Measurements from ENCODE around the gene OTULINL.

OTULINL gene

DNA sequence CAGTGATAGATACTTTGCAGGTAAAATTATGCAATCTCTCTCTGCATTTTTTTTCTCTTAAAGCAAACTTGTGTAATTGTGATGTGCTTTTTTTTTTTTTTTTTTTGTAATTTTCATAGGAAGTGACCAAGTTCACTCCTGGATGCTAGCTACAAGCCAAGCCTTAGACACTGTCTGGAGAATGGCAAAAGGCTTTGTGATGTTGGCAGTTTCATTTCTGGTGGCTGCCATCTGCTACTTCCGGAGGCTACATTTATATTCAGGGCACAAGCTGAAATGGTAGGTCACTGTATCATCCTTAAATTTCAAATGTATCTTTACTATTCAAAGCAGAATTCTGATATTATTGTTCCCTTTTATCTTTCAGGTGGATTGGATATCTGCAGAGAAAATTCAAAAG lies 19.3 kb downstream of the OTULINL start:
- DNase-seq (ENCODE audit: low read depth), result no peak

DNA sequence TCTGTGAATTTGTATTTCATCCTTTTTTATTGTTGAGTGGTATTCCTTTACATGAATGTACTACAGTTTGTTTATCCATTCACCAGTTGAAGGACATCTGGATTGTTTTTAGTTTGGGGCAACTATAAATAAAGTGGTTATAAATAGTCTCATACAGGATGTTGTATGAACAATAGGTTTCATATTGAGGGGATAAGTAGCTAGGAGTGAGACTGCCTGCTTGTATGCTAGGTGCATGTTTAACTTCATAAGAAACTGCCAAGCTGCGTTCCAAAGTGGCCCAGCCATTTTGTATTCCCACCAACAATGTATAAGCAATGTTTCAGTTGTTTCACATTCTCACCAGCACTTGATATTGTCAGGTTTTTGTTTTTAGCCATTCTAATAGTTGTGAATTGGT lies 21.5 kb downstream of the OTULINL start:
- DNase-seq (ENCODE audit: low read depth), result no peak

DNA sequence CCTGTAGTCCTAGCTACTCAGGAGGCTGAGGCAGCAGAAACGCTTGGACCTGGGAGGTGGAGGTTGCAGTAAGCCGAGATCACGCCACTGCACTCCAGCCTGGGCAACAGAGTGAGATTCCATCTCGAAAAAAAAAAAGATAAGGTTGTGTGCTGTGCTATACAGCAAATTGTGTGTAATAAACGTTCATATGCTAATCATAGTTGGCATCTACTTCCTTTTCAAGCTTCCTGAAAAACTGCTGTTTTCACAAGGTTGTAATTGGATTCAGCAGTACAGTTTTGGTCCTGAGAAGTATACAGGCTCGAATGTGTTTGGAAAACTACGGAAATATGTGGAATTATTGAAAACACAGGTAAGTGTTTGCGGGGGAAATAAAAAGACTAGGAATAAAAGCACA lies 25.5 kb downstream of the OTULINL start:
- DNase-seq (ENCODE audit: low read depth), result no peak

DNA sequence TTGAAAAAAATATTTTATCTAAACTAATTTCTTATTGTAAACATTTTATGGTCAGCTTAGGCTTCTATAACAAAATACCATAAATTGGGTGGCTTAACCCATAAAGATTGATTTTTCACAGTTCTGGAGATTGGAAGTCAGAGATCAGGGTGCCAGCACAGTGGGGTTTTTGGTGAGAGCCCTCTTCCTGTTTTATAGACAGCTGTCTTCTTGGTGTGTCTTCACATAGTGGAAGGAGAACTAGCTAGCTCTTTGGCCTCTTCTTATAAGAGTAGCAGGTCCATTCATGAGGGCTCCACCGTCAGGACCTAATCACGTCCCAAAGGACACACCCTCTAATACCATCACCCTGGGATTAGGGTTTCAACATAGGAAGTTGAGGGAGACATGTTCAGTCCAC lies 26.6 kb downstream of the OTULINL start:
- no peak for DNase-seq (ENCODE audit: low read depth)

DNA sequence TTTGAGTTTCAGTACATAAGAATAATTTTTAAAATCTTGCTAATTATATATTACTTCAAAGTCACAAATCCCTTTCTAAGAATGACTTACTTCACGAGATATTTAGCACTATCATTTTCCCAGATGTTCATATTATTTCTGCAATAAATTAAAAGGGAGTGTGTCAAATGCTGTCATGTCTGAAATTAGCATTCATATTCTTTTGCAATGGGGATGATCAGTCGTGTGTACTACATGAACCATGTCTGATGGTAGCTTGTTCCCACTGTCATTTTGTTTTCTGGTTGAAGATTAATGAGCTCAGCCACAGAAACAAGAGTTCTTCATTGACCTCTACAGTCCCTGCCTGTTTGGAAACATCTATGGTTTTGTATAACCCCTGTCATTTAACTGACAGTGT lies 30.1 kb downstream of the OTULINL start:
- DNase-seq (ENCODE audit: low read depth), result no peak

DNA sequence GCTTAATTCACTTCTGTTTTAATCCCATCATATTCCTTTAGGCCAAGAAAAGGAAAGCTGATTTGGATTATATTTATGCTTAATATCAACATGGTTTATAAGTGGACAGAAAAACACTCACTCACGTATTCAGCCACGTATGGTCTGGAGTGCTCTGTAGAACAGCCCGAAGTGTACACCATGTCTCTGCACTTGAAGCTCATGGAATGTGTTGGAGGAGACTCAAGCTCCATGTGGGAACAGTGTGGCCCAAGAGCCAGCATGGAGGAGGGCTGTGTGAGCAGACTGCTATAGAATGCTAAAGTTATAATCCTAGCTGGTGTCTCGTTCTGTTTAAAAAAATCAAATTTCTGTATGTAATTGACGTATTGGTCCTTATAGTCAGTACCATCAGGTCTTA lies 32.9 kb downstream of the OTULINL start:
- no peak for DNase-seq (ENCODE audit: low read depth)

DNA sequence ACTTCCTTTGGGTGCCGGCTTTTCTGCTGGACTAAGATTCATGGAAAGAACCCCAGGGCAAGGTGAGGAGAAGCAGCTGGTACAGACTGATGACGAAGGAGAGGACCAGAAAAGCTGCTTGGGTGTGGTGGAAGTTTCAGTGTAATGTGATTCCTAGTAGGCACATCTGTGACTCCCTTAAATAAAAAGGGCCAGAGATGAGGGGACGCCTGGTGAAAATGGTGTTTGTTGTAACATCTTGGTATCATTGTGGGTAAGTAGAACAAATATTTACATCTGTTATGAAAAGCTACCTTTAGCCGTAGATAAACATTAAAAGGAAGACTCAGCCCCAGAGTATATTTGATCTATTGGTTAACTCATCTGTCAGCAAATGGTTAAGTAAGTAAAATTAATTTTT lies 33.8 kb downstream of the OTULINL start:
- no peak for DNase-seq (ENCODE audit: low read depth)

DNA sequence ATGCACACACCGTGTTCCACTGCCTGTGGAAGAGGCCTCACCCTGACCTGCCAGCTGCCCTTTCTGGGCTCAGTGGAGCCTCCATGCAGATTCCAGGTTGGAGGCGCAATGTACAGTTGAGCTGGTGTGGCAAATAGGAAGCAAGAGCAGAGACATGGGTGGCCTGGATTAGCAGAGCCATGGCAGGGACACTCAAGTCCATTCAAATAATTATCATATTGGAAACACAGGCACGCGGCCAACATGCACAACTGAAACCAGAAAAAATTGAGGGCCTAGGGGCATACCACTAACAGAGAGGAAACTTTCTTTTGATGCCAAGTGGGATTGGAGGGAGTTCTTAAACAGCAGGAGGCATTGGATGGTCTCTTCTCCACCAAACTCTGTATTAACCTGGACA lies 35.8 kb downstream of the OTULINL start:
- no peak for DNase-seq (ENCODE audit: low read depth)

DNA sequence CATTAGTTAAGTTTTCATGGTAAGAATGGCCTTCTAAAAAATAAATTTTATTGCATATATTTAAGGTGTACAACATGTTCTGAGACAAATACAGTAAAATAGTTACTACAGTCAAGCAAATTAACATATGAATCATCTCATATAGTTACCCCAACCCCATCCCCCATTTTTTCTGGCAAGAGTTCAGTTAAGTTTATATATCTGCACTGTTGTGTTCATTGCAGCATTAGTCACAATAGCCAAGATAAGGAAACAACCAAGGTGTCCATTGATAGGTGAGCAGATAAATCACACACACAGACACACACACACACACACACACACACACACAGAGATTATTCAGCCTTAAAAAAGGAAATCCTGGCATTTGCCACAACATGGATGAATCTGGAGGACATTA lies 45.7 kb downstream of the OTULINL start:
- DNase-seq (ENCODE audit: low read depth), result no peak

DNA sequence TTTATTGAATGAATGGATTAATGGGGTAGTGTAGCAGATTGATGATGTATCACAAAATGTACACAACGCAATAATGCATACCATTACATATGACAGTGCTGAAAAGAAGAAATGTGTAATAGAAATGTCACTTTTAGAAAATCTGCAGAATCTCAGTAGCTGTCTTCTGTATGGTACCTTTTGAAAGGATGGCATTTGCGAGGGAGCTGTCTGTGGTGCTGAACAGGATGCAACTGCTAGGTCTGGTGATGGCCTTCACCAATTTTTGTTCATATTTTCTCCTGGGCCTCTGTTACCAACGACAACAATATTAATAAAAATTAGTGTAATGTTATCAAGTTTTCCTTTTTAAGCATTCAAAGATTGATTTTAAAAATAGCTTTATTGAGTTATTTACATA lies 46.8 kb downstream of the OTULINL start:
- peak; percentile 48 for DNase-seq (ENCODE audit: low read depth)

DNA sequence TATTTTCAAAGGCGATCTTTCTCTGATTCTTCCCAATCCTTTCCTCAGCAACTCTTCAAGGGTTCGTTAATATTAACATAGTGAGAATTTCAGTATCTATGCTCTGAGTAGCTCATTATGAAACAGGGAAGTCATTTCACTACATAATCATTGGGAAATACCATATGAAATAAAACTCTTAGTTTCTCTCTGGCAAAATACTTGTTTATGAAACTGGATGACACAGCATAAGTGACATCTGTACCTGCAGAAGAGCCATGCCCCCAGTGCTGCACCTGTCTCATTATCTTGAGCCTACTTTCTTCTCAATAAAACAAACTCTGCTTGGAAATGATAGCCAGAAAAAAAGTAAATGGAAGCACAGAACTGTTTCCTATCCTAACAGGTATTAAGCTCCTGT lies 49.1 kb downstream of the OTULINL start:
- no peak for DNase-seq (ENCODE audit: low read depth)

DNA sequence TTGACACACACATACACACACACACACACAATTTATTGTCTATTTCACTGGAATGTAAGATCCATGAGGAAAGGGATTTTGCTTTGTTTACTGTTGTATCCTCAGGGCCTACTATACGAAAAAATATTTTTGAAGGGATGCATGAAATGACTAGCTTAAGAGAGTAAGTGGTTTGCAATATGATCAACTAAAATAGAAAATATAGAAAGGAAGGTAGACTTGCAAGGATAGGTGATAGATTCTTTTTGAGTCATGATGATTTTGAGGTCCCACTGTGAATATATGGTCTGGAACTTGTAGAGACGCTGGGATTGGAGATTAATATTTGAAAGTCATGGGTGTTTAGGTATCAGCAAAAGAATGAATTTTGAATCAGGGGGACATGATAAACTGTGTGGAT lies 54.1 kb downstream of the OTULINL start:
- DNase-seq (ENCODE audit: low read depth), result no peak

DNA sequence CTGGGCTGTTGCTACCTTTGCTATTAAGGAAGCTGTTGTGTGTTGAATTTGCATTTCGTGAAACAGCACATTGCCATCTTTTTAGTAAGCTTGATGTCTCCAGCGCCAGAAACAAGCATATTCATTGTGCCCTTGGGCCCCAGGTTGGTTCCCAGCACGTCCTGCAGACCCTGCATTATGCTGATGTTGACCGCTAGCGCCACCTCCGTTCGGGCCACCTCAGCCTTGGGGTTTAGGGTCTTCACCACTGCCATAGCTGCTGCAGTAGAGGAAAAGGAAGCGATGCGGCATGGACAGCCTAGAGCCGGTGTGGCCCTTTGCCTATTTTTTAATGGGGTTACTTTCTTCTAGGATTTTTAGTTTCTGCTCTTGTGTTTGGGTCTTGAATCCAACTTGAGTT lies 59.2 kb downstream of the OTULINL start:
- DNase-seq (ENCODE audit: low read depth), result no peak

DNA sequence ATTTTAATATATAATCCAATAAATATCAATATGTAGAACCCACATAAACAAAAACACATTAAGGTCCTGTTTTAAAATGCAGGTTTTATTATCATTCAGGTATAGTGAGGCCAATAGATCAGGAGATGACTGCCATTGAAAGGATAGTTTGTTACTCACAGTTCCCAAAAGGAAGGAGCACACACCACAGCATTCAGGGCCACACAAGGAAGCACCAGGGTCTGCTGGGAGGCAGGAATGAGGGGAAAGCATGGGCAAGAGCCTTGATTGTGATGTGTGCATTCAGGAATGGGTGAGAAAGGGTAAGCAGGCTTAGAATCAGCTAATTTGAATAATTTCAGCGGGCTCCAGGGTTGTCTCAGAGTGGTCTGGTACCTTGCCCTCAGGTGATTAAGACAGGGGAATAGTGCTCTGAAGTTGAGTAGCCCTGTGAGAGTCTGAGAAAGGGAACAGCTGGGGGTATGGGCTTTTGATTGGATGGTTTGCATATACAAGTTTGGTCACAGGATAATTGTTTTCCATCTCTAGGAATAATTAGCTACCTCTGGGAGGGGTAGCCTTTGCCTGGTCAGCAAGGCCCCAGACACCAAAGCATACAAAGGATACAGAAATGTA lies 63.1 kb downstream of the OTULINL start:
- DNase-seq (ENCODE audit: low read depth), result no peak

DNA sequence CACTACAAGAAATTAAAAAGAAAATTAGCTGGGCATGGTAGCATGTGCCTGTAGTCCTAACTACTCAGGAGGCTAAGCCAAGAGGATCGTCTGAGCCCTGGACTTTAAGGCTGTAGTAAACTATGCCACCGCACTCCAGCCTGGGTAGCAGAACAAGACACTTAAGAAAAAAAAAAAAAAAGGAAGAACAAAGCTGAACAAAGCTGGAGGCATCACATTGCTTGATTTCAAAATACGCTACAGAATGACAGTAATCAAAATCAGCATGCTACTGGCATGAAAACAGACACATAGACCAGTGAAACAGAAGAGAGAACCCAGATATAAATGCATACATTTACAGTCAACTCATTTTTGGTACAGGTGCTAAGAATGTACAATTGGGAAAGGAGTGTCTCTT lies 68.5 kb downstream of the OTULINL start:
- no peak for DNase-seq (ENCODE audit: low read depth)

DNA sequence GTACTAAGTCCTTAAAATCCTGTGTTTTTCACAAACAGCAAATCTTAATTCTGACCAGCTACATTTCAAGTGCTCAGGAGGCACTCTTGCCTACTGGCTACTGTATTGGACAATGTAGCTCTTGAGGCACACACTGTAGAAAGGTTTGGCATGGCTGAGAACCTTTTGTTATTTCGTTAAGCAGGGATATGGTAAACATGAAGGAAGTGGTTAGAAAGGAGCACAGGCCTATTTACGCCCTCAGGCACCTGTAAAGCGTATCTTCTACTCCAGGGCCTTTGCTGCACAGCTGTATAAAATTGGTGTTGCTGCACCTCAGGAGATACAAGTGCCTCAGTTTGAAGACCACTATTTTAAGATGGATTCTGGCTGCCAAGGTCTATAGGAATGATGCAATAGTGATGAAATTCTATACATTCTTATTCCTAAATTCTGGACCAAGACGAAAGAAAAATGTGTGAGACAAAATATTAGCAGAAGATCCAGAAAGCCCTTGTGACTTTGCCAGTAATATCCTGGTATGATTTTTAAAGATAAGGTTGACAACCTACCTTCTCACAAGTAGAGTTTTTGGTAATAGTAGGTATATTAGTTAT lies 73.7 kb downstream of the OTULINL start:
- no peak for DNase-seq (ENCODE audit: low read depth)

DNA sequence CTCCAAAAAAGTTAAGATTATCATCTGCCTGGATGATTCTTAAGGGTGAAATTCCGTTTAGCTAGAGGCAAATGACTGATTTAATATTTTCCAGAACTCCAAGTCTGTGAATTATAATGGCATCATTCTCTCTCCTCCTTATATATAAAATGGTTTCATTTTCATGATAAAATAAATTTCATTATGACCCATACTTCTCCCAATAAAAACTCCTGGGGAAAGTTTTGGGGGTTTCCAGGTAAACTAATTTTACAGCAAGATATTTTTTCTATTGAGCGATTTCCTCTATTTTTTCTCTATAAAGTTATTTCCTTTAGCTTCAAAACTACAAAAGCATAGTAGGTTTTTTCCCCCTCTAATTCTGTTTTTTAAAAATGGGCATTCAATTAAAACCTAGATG lies 75.3 kb downstream of the OTULINL start:
- DNase-seq (ENCODE audit: low read depth), result no peak

DNA sequence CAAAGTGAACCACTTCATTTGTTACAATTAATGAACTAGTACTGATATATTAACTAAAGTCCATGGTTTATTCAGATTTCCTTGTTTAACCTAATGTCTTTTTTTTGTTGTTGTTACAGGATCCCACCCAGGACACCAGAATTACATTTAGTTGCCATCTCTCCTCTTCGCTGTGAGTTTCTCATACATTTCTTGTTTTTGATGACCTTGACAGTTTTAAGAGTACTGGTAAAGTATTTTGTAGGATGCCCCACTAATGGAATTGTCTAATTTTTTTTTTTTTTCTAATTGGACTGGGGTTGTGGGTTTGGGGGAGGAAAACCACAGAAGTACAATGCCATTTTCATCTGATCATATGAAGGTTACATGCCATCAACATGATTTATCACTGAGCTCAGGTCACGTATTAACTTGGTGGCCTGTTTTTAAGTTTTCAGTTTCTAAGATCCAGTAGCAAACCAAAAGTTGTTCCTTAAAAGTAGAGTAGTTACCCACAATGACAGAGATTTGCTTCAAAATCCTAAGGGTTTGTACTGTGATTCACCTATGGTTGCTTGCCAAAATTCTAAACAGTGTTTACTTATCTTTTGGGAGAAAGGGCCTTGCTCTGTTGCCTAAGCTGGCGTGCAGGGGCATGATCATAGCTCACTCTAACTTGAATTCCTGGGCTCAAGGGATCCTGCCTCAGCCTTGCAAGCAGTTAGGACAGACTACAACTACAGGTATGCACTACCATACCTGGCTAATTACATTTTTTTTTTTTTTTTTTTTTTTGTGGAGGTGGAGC lies 78.4 kb downstream of the OTULINL start:
- no peak for DNase-seq (ENCODE audit: low read depth)

DNA sequence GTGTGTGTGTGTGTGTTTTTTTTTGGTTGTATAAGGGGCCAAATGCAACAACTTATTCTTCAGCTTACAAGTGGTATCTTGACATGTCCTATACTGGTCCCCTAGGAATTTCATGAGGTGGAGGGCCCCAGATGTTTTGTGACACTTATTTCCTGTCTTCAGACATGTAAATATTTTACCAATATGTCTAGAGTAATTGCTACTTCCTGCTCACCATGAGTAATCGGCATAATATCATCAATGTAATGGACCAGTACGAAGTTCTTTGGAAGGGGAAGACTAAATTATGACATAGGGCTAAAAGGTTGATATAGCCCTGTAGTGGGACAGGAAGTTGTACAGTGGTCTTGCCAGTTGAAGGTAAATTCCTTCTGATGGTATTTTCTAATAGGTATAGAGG lies 79.2 kb downstream of the OTULINL start:
- DNase-seq (ENCODE audit: low read depth), result no peak
